Mucosa of stomach (tissue), 1 donor: ENCODE results near the gene MT1B.
"Not testable (repeated sequence)": the region's sequence is repeated elsewhere in the genome, so short reads cannot be mapped to it uniquely, and the experiment has no call there.

ENCODE experiments used
- H3K27me3 ChIP-seq: one replicate; pipeline ENCODE4 v1.7.0; 2013; ENCODE audit warnings: mild to moderate bottlenecking, low read length; ENCODE audit not compliant: control insufficient read depth, insufficient read depth
- H3K36me3 ChIP-seq: one replicate; pipeline ENCODE4 v1.7.0; 2013; ENCODE audit warnings: low read length; ENCODE audit not compliant: control insufficient read depth, insufficient read depth
- H3K4me1 ChIP-seq: one replicate; pipeline ENCODE4 v1.7.0; 2013; ENCODE audit warnings: mild to moderate bottlenecking, low read length; ENCODE audit not compliant: control insufficient read depth, insufficient read depth
- H3K4me3 ChIP-seq: one replicate; pipeline ENCODE4 v1.7.0; 2013; ENCODE audit warnings: low read length
- H3K9ac ChIP-seq: one replicate; pipeline ENCODE4 v1.7.0; 2013; ENCODE audit warnings: mild to moderate bottlenecking, low read length, moderate library complexity
- H3K9me3 ChIP-seq: one replicate; pipeline ENCODE4 v1.7.0; 2013; ENCODE audit warnings: mild to moderate bottlenecking, low read length, moderate library complexity; ENCODE audit not compliant: control insufficient read depth
- donor health status: Pancreatic carcinoma.

MT1B gene

GRCh38 chr16:56623184-56623583 lies 28.5 kb upstream of the MT1B start:
- not testable (repeated sequence) for H3K4me3 ChIP-seq, H3K9ac ChIP-seq, H3K36me3 ChIP-seq, H3K27me3 ChIP-seq, H3K9me3 ChIP-seq
- H3K4me1 ChIP-seq, result peaks cover 10% of the 10 kb centered on the region

- Histone ChIP-seq H3K27me3 (peaks cover 3% of the 10 kb centered on the region), H3K36me3 (no peaks in the 10 kb centered on the region), H3K4me1 (peaks cover 10% of the 10 kb centered on the region), H3K4me3 (no peak overlapping the region), H3K9ac (no peak overlapping the region), H3K9me3 (no peaks in the 10 kb centered on the region)
Observed at GRCh38 chr16:56623637-56624036, 28.0 kb upstream of the MT1B start.

- no peaks in the 10 kb centered on the region for H3K36me3 ChIP-seq
- peaks cover 10% of the 10 kb centered on the region for H3K4me1 ChIP-seq
- H3K9me3 ChIP-seq, result no peaks in the 10 kb centered on the region
- peak within 1 kb of the TSS; percentile 86 for H3K4me3 ChIP-seq
- H3K27me3 ChIP-seq, result no peaks in the 10 kb centered on the region
- peak within 1 kb of the TSS; percentile 89 for H3K9ac ChIP-seq
Observed at GRCh38 chr16:56625140-56625942, 26.3 kb upstream of the MT1B start, which contains the start of gene MT1E. Gene MT1E, plus strand, starts transcription at chr16:56625781. Its CDS starts 71 bp downstream, at chr16:56625852.

- H3K9ac ChIP-seq, result peak overlapping the region; percentile 89
- peak overlapping the region; percentile 86 for H3K4me3 ChIP-seq
Observed at GRCh38 chr16:56625943-56626654, 25.6 kb upstream of the MT1B start.

GRCh38 chr16:56626685-56627084 lies 25.0 kb upstream of the MT1B start:
- Histone ChIP-seq H3K4me3 (peak overlapping the region; percentile 86), H3K27me3 (peaks cover 2% of the 10 kb centered on the region), H3K9me3 (no peaks in the 10 kb centered on the region), H3K36me3 (no peaks in the 10 kb centered on the region), H3K4me1 (peaks cover 11% of the 10 kb centered on the region), H3K9ac (peak overlapping the region; percentile 89)

More at GRCh38 chr16:56625943-56626654, 25.6 kb upstream of the MT1B start:
- no peaks in the 10 kb centered on the region for H3K27me3 ChIP-seq
- no peaks in the 10 kb centered on the region for H3K9me3 ChIP-seq
- peaks cover 10% of the 10 kb centered on the region for H3K4me1 ChIP-seq
- no peaks in the 10 kb centered on the region for H3K36me3 ChIP-seq

- Histone ChIP-seq H3K9me3 (no peaks in the 10 kb centered on the region), H3K4me3 (no peak overlapping the region), H3K9ac (no peak overlapping the region), H3K4me1 (peaks cover 23% of the 10 kb centered on the region), H3K36me3 (no peaks in the 10 kb centered on the region), H3K27me3 (peaks cover 20% of the 10 kb centered on the region)
Observed at GRCh38 chr16:56628486-56629350, 23.0 kb upstream of the MT1B start.

GRCh38 chr16:56629531-56629930 lies 22.2 kb upstream of the MT1B start:
- no peak overlapping the region for H3K4me3 ChIP-seq
- H3K9me3 ChIP-seq, result no peaks in the 10 kb centered on the region
- peaks cover 28% of the 10 kb centered on the region for H3K27me3 ChIP-seq
- H3K9ac ChIP-seq, result no peak overlapping the region
- no peaks in the 10 kb centered on the region for H3K36me3 ChIP-seq
- peaks cover 24% of the 10 kb centered on the region for H3K4me1 ChIP-seq

- no peaks in the 10 kb centered on the region for H3K36me3 ChIP-seq
- H3K27me3 ChIP-seq, result peaks cover 34% of the 10 kb centered on the region
- H3K9ac ChIP-seq, result no peak overlapping the region
- peaks cover 27% of the 10 kb centered on the region for H3K4me1 ChIP-seq
- H3K9me3 ChIP-seq, result no peaks in the 10 kb centered on the region
- no peak overlapping the region for H3K4me3 ChIP-seq
Observed at GRCh38 chr16:56630134-56630533, 21.6 kb upstream of the MT1B start.

GRCh38 chr16:56631197-56631596 lies 20.5 kb upstream of the MT1B start:
- Histone ChIP-seq H3K9ac (no peak overlapping the region), H3K36me3 (no peaks in the 10 kb centered on the region), H3K9me3 (no peaks in the 10 kb centered on the region), H3K27me3 (peaks cover 45% of the 10 kb centered on the region), H3K4me1 (peaks cover 29% of the 10 kb centered on the region), H3K4me3 (no peak overlapping the region)

GRCh38 chr16:56631832-56632155 lies 19.9 kb upstream of the MT1B start:
- peaks cover 29% of the 10 kb centered on the region for H3K4me1 ChIP-seq
- no peaks in the 10 kb centered on the region for H3K36me3 ChIP-seq
- H3K4me3 ChIP-seq, result peak overlapping the region; percentile 25
- peaks cover 50% of the 10 kb centered on the region for H3K27me3 ChIP-seq
- H3K9ac ChIP-seq, result peak overlapping the region; percentile 78
- H3K9me3 ChIP-seq, result no peaks in the 10 kb centered on the region

- H3K36me3 ChIP-seq, result no peaks in the 10 kb centered on the region
- peak within 1 kb of the TSS; percentile 25 for H3K4me3 ChIP-seq
- peaks cover 24% of the 10 kb centered on the region for H3K4me1 ChIP-seq
- peak within 1 kb of the TSS; percentile 78 for H3K9ac ChIP-seq
- H3K9me3 ChIP-seq, result no peaks in the 10 kb centered on the region
- peaks cover 50% of the 10 kb centered on the region for H3K27me3 ChIP-seq
Observed at GRCh38 chr16:56632156-56632847, 19.4 kb upstream of the MT1B start, which contains the start of gene MT1M. Gene MT1M, plus strand, starts transcription at chr16:56632659. Its CDS starts 73 bp downstream, at chr16:56632732.
